BLaER1 treated with 17β-estradiol and CSF1 and Interleukin-3, amounts not matched to agents 10 nM and 100 nM (cell line): ENCODE data around the gene ANXA6.
A peak's percentile ranks its signal among the peaks of the same experiment; 100 is the strongest.

ENCODE experiments used
- H3K27ac ChIP-seq, 11 experiments: shearing (Covaris generic); formaldehyde crosslinking; 2 replicates each; pipeline ENCODE4 v1.8.1; 2022
- H3K27me3 ChIP-seq, 11 experiments: shearing (Covaris generic); formaldehyde crosslinking; 2 replicates each; pipeline ENCODE4 v1.8.1; 2022
- H3K36me3 ChIP-seq, 11 experiments: shearing (Covaris generic); formaldehyde crosslinking; 2 replicates each; pipeline ENCODE4 v1.8.1; 2022
- H3K4me1 ChIP-seq, 10 experiments: shearing (Covaris generic); formaldehyde crosslinking; 2 replicates each; pipeline ENCODE4 v1.8.1; 2022
- H3K4me2 ChIP-seq, 11 experiments: shearing (Covaris generic); formaldehyde crosslinking; 2 replicates each; pipeline ENCODE4 v1.8.1; 2022
- H3K4me3 ChIP-seq, 10 experiments: shearing (Covaris generic); formaldehyde crosslinking; 2 replicates each; pipeline ENCODE4 v1.8.1; 2022
- H3K9ac ChIP-seq, 11 experiments: shearing (Covaris generic); formaldehyde crosslinking; 2 replicates each; pipeline ENCODE4 v1.8.1; 2022
- H3K9me3 ChIP-seq, 11 experiments: shearing (Covaris generic); formaldehyde crosslinking; replicated peaks in 1 of 11; 2 replicates each; pipeline ENCODE4 v1.8.1; 2022
- H4K20me1 ChIP-seq, 11 experiments: shearing (Covaris generic); formaldehyde crosslinking; 2 replicates each; pipeline ENCODE4 v1.8.1; 2022
- Cebpa-rat ChIP-seq, 11 experiments: shearing (Covaris generic); IDR thresholded peaks; 2 replicates each; pipeline ENCODE4 v1.8.1; 2022

ANXA6 gene

GRCh38 chr5:151079838-151080612, 77.6 kb downstream of the ANXA6 start:
- H3K9ac ChIP-seq = peak overlapping the region; percentile 95 to 99 (median 98)
- peak overlapping the region; percentile 87 to 97 (median 95) for H3K4me2 ChIP-seq
- H3K4me3 ChIP-seq = peak overlapping the region; percentile 79 to 94 (median 90)
- peaks cover 56 to 83% (median 70%) of the 10 kb centered on the region in 10 experiments for H3K4me1 ChIP-seq
- TF ChIP-seq Cebpa-rat (IDR thresholded peaks at IDR 0.05) = no peak
- H3K27me3 ChIP-seq = no peaks in the 10 kb centered on the region
- peak overlapping the region; percentile 95 to 99 (median 98) for H3K27ac ChIP-seq
- 0 out of 22 replicates have a peak, but pooled peaks cover 0 to under 1% (median 0%) of the 10 kb centered on the region in 11 experiments for H3K9me3 ChIP-seq
- peaks cover 24 to 47% (median 43%) of the 10 kb centered on the region in 11 experiments for H3K36me3 ChIP-seq
- peaks cover 41 to 55% (median 50%) of the 10 kb centered on the region in 11 experiments; a peak in 21 of 22 replicates for H4K20me1 ChIP-seq

- no peak for TF ChIP-seq Cebpa-rat (IDR thresholded peaks at IDR 0.05)
- Histone ChIP-seq H3K4me3 (peak overlapping the region in 7 of 10 experiments; percentile 79 to 94 (median 89); a peak in 7 of 20 replicates), H3K27ac (peak overlapping the region in 4 of 11 experiments; percentile 15 to 51 (median 16); a peak in 4 of 22 replicates), H3K9me3 (peaks cover 0 to 7% (median 0%) of the 10 kb centered on the region in 11 experiments; a peak in 5 of 22 replicates), H3K27me3 (no peaks in the 10 kb centered on the region), H3K4me2 (peak overlapping the region; percentile 87 to 97 (median 95); a peak in 21 of 22 replicates), H4K20me1 (peaks cover 50 to 69% (median 63%) of the 10 kb centered on the region in 11 experiments; a peak in 21 of 22 replicates), H3K9ac (peak overlapping the region in 9 of 11 experiments; percentile 8 to 99 (median 97); a peak in 13 of 22 replicates), H3K4me1 (peaks cover 56 to 73% (median 66%) of the 10 kb centered on the region in 10 experiments), H3K36me3 (peaks cover 34 to 61% (median 55%) of the 10 kb centered on the region in 11 experiments)
Observed at GRCh38 chr5:151078490-151079262, 78.9 kb downstream of the ANXA6 start.

- TF ChIP-seq Cebpa-rat (IDR thresholded peaks at IDR 0.05) = no peak
- Histone ChIP-seq H3K4me2 (peak overlapping the region in 10 of 11 experiments; percentile 8 to 97 (median 91); a peak in 17 of 22 replicates), H3K9ac (peak overlapping the region in 3 of 11 experiments; percentile 96 to 99 (median 99); a peak in 3 of 22 replicates), H3K4me3 (peak overlapping the region in 1 of 10 experiments; percentile 89; a peak in 1 of 20 replicates), H4K20me1 (peaks cover 55 to 76% (median 70%) of the 10 kb centered on the region in 11 experiments; a peak in 21 of 22 replicates), H3K27me3 (no peaks in the 10 kb centered on the region), H3K9me3 (peaks cover 0 to 12% (median 0%) of the 10 kb centered on the region in 11 experiments; a peak in 6 of 22 replicates), H3K36me3 (peaks cover 40 to 68% (median 61%) of the 10 kb centered on the region in 11 experiments), H3K4me1 (peaks cover 54 to 69% (median 60%) of the 10 kb centered on the region in 10 experiments), H3K27ac (no peak overlapping the region; a peak in 1 of 22 replicates)
Observed at GRCh38 chr5:151077967-151078366, 79.6 kb downstream of the ANXA6 start.

GRCh38 chr5:151077419-151077818, 80.2 kb downstream of the ANXA6 start:
- H3K27ac ChIP-seq = no peak overlapping the region
- H4K20me1 ChIP-seq = peaks cover 58 to 81% (median 76%) of the 10 kb centered on the region in 11 experiments; a peak in 21 of 22 replicates

GRCh38 chr5:151076616-151077015, 81.0 kb downstream of the ANXA6 start:
- H3K4me2 ChIP-seq = peak overlapping the region; percentile 5 to 97 (median 87); a peak in 20 of 22 replicates
- peaks cover 41 to 71% (median 55%) of the 10 kb centered on the region in 10 experiments for H3K4me1 ChIP-seq
- peaks cover 66 to 89% (median 84%) of the 10 kb centered on the region in 11 experiments; a peak in 21 of 22 replicates for H4K20me1 ChIP-seq
- H3K4me3 ChIP-seq = no peak overlapping the region
- no peaks in the 10 kb centered on the region for H3K27me3 ChIP-seq
- H3K9me3 ChIP-seq = peaks cover 0 to 12% (median 0%) of the 10 kb centered on the region in 11 experiments; a peak in 6 of 22 replicates
- peaks cover 47 to 79% (median 69%) of the 10 kb centered on the region in 11 experiments for H3K36me3 ChIP-seq
- 0 out of 22 replicates have a peak overlapping the region, but pooled peaks of 1 of the 11 experiments have one; percentile 14 for H3K27ac ChIP-seq
- TF ChIP-seq Cebpa-rat (IDR thresholded peaks at IDR 0.05) = no peak
- no peak overlapping the region; a peak in 1 of 22 replicates for H3K9ac ChIP-seq

More at GRCh38 chr5:151077419-151077818, 80.2 kb downstream of the ANXA6 start:
- Histone ChIP-seq H3K9ac (no peak overlapping the region), H3K36me3 (peaks cover 40 to 71% (median 63%) of the 10 kb centered on the region in 11 experiments), H3K4me2 (peak overlapping the region; percentile 8 to 97 (median 88); a peak in 16 of 22 replicates), H3K27me3 (no peaks in the 10 kb centered on the region), H3K4me3 (no peak overlapping the region), H3K9me3 (peaks cover 0 to 12% (median 0%) of the 10 kb centered on the region in 11 experiments; a peak in 6 of 22 replicates), H3K4me1 (peaks cover 49 to 69% (median 57%) of the 10 kb centered on the region in 10 experiments)
- no peak for TF ChIP-seq Cebpa-rat (IDR thresholded peaks at IDR 0.05)

GRCh38 chr5:151075698-151076331, 81.8 kb downstream of the ANXA6 start:
- no peak for TF ChIP-seq Cebpa-rat (IDR thresholded peaks at IDR 0.05)
- peak overlapping the region in 5 of 11 experiments; percentile 4 to 29 (median 14); a peak in 4 of 22 replicates for H3K27ac ChIP-seq
- no peak overlapping the region for H3K4me3 ChIP-seq
- peak overlapping the region; percentile 5 to 97 (median 87); a peak in 15 of 22 replicates for H3K4me2 ChIP-seq
- H3K9ac ChIP-seq = no peak overlapping the region; a peak in 1 of 22 replicates
- peaks cover 38 to 79% (median 59%) of the 10 kb centered on the region in 10 experiments for H3K4me1 ChIP-seq
- peaks cover 73 to 97% (median 92%) of the 10 kb centered on the region in 11 experiments; a peak in 21 of 22 replicates for H4K20me1 ChIP-seq
- H3K27me3 ChIP-seq = no peaks in the 10 kb centered on the region
- H3K9me3 ChIP-seq = peaks cover 0 to 12% (median 0%) of the 10 kb centered on the region in 11 experiments; a peak in 6 of 22 replicates
- peaks cover 50 to 86% (median 75%) of the 10 kb centered on the region in 11 experiments for H3K36me3 ChIP-seq

- Histone ChIP-seq H3K27ac (no peak overlapping the region), H3K9ac (no peak overlapping the region), H4K20me1 (peaks cover 78 to 100% (median 99%) of the 10 kb centered on the region in 11 experiments), H3K36me3 (peaks cover 50 to 98% (median 84%) of the 10 kb centered on the region in 11 experiments), H3K4me2 (no peak overlapping the region), H3K9me3 (peaks cover 0 to 12% (median 0%) of the 10 kb centered on the region in 11 experiments; a peak in 6 of 22 replicates), H3K27me3 (no peaks in the 10 kb centered on the region), H3K4me1 (peaks cover 44 to 86% (median 66%) of the 10 kb centered on the region in 10 experiments), H3K4me3 (no peak overlapping the region)
- no peak for TF ChIP-seq Cebpa-rat (IDR thresholded peaks at IDR 0.05)
Observed at GRCh38 chr5:151074557-151074956, 83.0 kb downstream of the ANXA6 start.
